Stimulated activated CD8-positive, alpha-beta memory T cell treated with anti-CD3 and anti-CD28 coated beads, Interleukin-2, amount 100 ng/mL, for 1 hour (primary cell): ENCODE measurements around the gene VDAC2.

Experiments
- DNase-seq, 2 donors: peaks; one replicate each; pipeline ENCODE4 v3.0.0-alpha.2; 2020; ENCODE audit warnings: low read depth in 2 of 2

VDAC2 gene

GRCh38 chr10:75230600-75231038 lies 20.0 kb downstream of the VDAC2 start:
- peak; percentile 88 to 91 for DNase-seq

GRCh38 chr10:75231672-75232581 lies 21.3 kb downstream of the VDAC2 start:
- DNase-seq = no peak

GRCh38 chr10:75233444-75234016 lies 22.9 kb downstream of the VDAC2 start:
- no peak for DNase-seq

- peak; percentile 96 to 97 for DNase-seq
These were observed 23.6 kb downstream of the VDAC2 start for GRCh38 chr10:75234017-75234682.

- DNase-seq = no peak
These were observed 24.2 kb downstream of the VDAC2 start for GRCh38 chr10:75234683-75235374.

- DNase-seq = peak; percentile 87 to 88
These were observed 25.0 kb downstream of the VDAC2 start, which contains the start of gene COMTD1 for GRCh38 chr10:75235375-75236177. TSS of gene COMTD1 (minus strand) at chr10:75235957. CDS start at chr10:75235928, 29 bp downstream.

- no peak for DNase-seq
These were observed 25.7 kb downstream of the VDAC2 start for GRCh38 chr10:75236178-75236825.

- no peak for DNase-seq
These were observed 27.8 kb downstream of the VDAC2 start for GRCh38 chr10:75238182-75239095.

GRCh38 chr10:75239096-75239790 lies 28.6 kb downstream of the VDAC2 start:
- DNase-seq = no peak

GRCh38 chr10:75240329-75241076 lies 29.9 kb downstream of the VDAC2 start:
- no peak for DNase-seq

- DNase-seq = no peak
These were observed 32.8 kb downstream of the VDAC2 start for GRCh38 chr10:75243426-75243825.

GRCh38 chr10:75244487-75245353 lies 34.1 kb downstream of the VDAC2 start:
- no peak for DNase-seq

- no peak for DNase-seq
These were observed 35.0 kb downstream of the VDAC2 start for GRCh38 chr10:75245354-75246250.

- no peak for DNase-seq
These were observed 35.9 kb downstream of the VDAC2 start for GRCh38 chr10:75246506-75246905.

GRCh38 chr10:75247797-75248196 lies 37.2 kb downstream of the VDAC2 start:
- DNase-seq = no peak

- DNase-seq = no peak
These were observed 40.3 kb downstream of the VDAC2 start for GRCh38 chr10:75250934-75251333.
